Endothelial cell of umbilical vein (primary cell): ENCODE results near the gene OSBPL8. TPM values are rescaled to one million over a fixed set of nuclear protein-coding genes. Genes with fewer than 3 reads are reported as not detected.

Source experiments
- BruUV-seq: library from RNA; stranded (reverse); fragments of 400-500 nt; replicated peaks from 2 replicates; lab custom pipeline; 2021; lab: Mats Ljungman, UMichigan
- CTCF ChIA-PET: fragments of 300-600, 350-600 bp; sonication (Branson Sonifier 250); formaldehyde crosslinking; loops from one replicate; lab custom pipeline; 2021; ENCODE audit warnings: antibody characterized with exemption, inconsistent platforms; lab: Charles Lee
- POLR2A ChIA-PET: fragments of 300-600, 350-600 bp; sonication (Branson Sonifier 250); formaldehyde crosslinking; loops from one replicate; lab custom pipeline; 2021; ENCODE audit warnings: antibody characterized with exemption, inconsistent platforms; lab: Charles Lee
- DNase-seq: peaks from one replicate; pipeline ENCODE4 v3.0.0-alpha.2; 2011; ENCODE audit warnings: low read depth, low spot score
- FAIRE-seq: peaks from 2 replicates; lab custom pipeline; 2011; peaks lifted over from hg19 to GRCh38; lab: Jason Lieb, UNC
- H2AFZ ChIP-seq: 2 replicates; pipeline ENCODE4 v1.6.0; 2012; ENCODE audit warnings: low read depth, low read length, control low read depth, inconsistent platforms
- H3K27ac ChIP-seq: 2 replicates; pipeline ENCODE4 v1.5.1; 2011; ENCODE audit warnings: low read depth, mild to moderate bottlenecking, control low read depth, low read length, moderate library complexity; ENCODE audit not compliant: insufficient read depth
- H3K27me3 ChIP-seq, 2 experiments: 2 replicates each; pipeline versions ENCODE4 v1.6.0 to v1.6.1; 2011; ENCODE audit warnings: low read length in 2 of 2, mixed read lengths in 1 of 2; ENCODE audit not compliant: control insufficient read depth in 2 of 2, insufficient read depth in 2 of 2
- H3K36me3 ChIP-seq, 2 experiments: 2 replicates in 1 of 2; 3 replicates in 1 of 2; pipeline ENCODE4 v1.5.1; 2011; ENCODE audit warnings: low read length in 2 of 2, mild to moderate bottlenecking in 1 of 2, moderate library complexity in 1 of 2; ENCODE audit not compliant: control insufficient read depth in 2 of 2, insufficient read depth in 2 of 2; ENCODE audit errors: extremely low read depth in 1 of 2
- H3K4me1 ChIP-seq: 3 replicates; pipeline ENCODE4 v1.5.1; 2011; ENCODE audit warnings: mild to moderate bottlenecking, low read length; ENCODE audit not compliant: control insufficient read depth, insufficient read depth; ENCODE audit errors: extremely low read depth
- H3K4me2 ChIP-seq: 2 replicates; pipeline ENCODE4 v1.6.1; 2011; ENCODE audit warnings: low read length, control low read depth, mixed read lengths; ENCODE audit not compliant: insufficient read depth
- H3K4me3 ChIP-seq, 3 experiments: fragments of 200-600 bp in 1 of 3; sonication (generic), shearing (Covaris generic) in 1 of 3; replicated peaks in 1 of 3; 2 replicates each; pipeline ENCODE4 v1.5.1; 2011 to 2016; ENCODE audit warnings: control low read depth in 3 of 3, low read length in 3 of 3, mild to moderate bottlenecking in 2 of 3, inconsistent platforms in 1 of 3, low read depth in 1 of 3, moderate library complexity in 1 of 3; ENCODE audit not compliant: insufficient read depth in 1 of 3
- H3K79me2 ChIP-seq: 2 replicates; pipeline ENCODE4 v1.6.0; 2012; ENCODE audit warnings: low read length, inconsistent platforms; ENCODE audit not compliant: control insufficient read depth, insufficient read depth
- H3K9ac ChIP-seq: replicated peaks from 2 replicates; pipeline ENCODE3; 2011; ENCODE audit warnings: low read length, control low read depth; ENCODE audit not compliant: insufficient read depth; ENCODE audit errors: extremely low read depth
- H3K9me1 ChIP-seq: replicated peaks from 3 replicates; pipeline ENCODE4 v1.6.0; 2011; ENCODE audit warnings: mild to moderate bottlenecking, low read length; ENCODE audit not compliant: control insufficient read depth, insufficient read depth; ENCODE audit errors: extremely low read depth
- H3K9me3 ChIP-seq: replicated peaks from 2 replicates; pipeline ENCODE4 v1.5.1; 2012; ENCODE audit warnings: low read length, inconsistent platforms; ENCODE audit not compliant: control insufficient read depth, insufficient read depth
- H4K20me1 ChIP-seq: replicated peaks from 2 replicates; pipeline ENCODE3; 2011; ENCODE audit warnings: mild to moderate bottlenecking, low read length; ENCODE audit not compliant: control insufficient read depth, insufficient read depth; ENCODE audit errors: extremely low read depth
- CTCF ChIP-seq, 2 donors: IDR thresholded peaks; 1 replicate in 1 of 2; 2 replicates in 1 of 2; pipeline ENCODE4 v1.5.1; 2011; ENCODE audit warnings: low read length in 2 of 2, mild to moderate bottlenecking in 2 of 2, moderate library complexity in 2 of 2, control low read depth in 1 of 2, inconsistent platforms in 1 of 2, low read depth in 1 of 2; ENCODE audit not compliant: insufficient read depth in 1 of 2; ENCODE audit errors: extremely low read depth in 1 of 2
- FOS ChIP-seq: IDR thresholded peaks from 2 replicates; pipeline ENCODE4 v1.6.1; 2011; ENCODE audit warnings: mild to moderate bottlenecking, low read length, moderate library complexity, borderline replicate concordance; ENCODE audit not compliant: insufficient read depth
- GATA2 ChIP-seq: IDR thresholded peaks from 2 replicates; pipeline ENCODE4 v1.7.0; 2011; ENCODE audit warnings: low read depth, mild to moderate bottlenecking, moderate library complexity, mixed read lengths, low read length; ENCODE audit not compliant: insufficient read length, insufficient read depth
- JUN ChIP-seq: IDR thresholded peaks from 2 replicates; pipeline ENCODE4 v1.6.1; 2011; ENCODE audit warnings: borderline replicate concordance, low read depth; ENCODE audit not compliant: insufficient read length, insufficient read depth
- MAX ChIP-seq: IDR thresholded peaks from 2 replicates; pipeline ENCODE4 v1.6.1; 2011; ENCODE audit not compliant: insufficient read depth, insufficient read length
- POLR2A ChIP-seq: IDR thresholded peaks from 2 replicates; pipeline ENCODE4 v1.6.1; 2012; ENCODE audit warnings: low read depth, mild to moderate bottlenecking, control low read depth, low read length
- POLR2AphosphoS5 ChIP-seq: IDR thresholded peaks from 2 replicates; pipeline ENCODE4 v1.6.1; 2012; ENCODE audit warnings: low read depth, mild to moderate bottlenecking, control low read depth, low read length, moderate library complexity; ENCODE audit not compliant: insufficient read depth
- dilution Hi-C: fragments of 300-500 bp; cut with MboI; formaldehyde crosslinking; loops from one replicate; pipeline ENCODE4 v1.15.0; 2019; ENCODE audit warnings: low sequenced_read_pairs; ENCODE audit not compliant: extremely low pct_ligation_motif_present
- intact Hi-C: fragments of 100-400 bp; cut with micrococcal nuclease; formaldehyde crosslinking; loops from one replicate; pipeline ENCODE4 v1.10.0; 2022
- polyA plus RNA-seq, 4 experiments: library from polyadenylated mRNA; depleted of rRNA in 3 of 4; stranded (reverse) in 3 of 4; unstranded in 1 of 4; fragments of >200 nt; gene quantifications; 2 replicates each; pipeline versions ENCODE4 v1.2.1 to v1.2.3, GENCODE V29; 2011 to 2012; ENCODE audit warnings: missing spikeins in 1 of 4
- total RNA-seq: library from RNA; stranded (reverse); gene quantifications from 2 replicates; pipeline ENCODE4 v1.2.3, GENCODE V29; 2021

OSBPL8 gene
- total and polyA plus RNA-seq, 2 donors (not counting 3 experiments of a cell fraction or from before 2014, with no cell fraction given) = 10.3 to 47.6 TPM

- Histone ChIP-seq H3K9ac (no peak overlapping the region), H3K9me1 (no peaks in the 10 kb centered on the region), H3K27me3 (no peaks in the 10 kb centered on the region), H2AFZ (no peak overlapping the region), H3K9me3 (no peaks in the 10 kb centered on the region), H3K4me3 (no peak overlapping the region), H3K4me2 (no peak overlapping the region), H3K36me3 (no peaks in the 10 kb centered on the region), H3K79me2 (peaks cover 38% of the 10 kb centered on the region), H3K4me1 (peaks cover 10% of the 10 kb centered on the region), H4K20me1 (peaks cover 4% of the 10 kb centered on the region), H3K27ac (no peak overlapping the region)
- FAIRE-seq (no peak), DNase-seq (peak; percentile 12)
- no peak for TF ChIP-seq JUN
- no peak for TF ChIP-seq CTCF (IDR thresholded peaks at IDR 0.05; ENCODE audit: extremely low read depth in 1 of 2, insufficient read depth in 1 of 2, low read depth in 1 of 2, low read length in 2 of 2)
- no peak for TF ChIP-seq GATA2
- TF ChIP-seq FOS = no peak
- no peak for TF ChIP-seq MAX
- TF ChIP-seq POLR2AphosphoS5 = no peak
- no peak for TF ChIP-seq POLR2A
- dilution Hi-C loops (no loop called here), intact Hi-C loops (no loop called here)
- ChIA-PET POLR2A (no interaction called here), CTCF (no interaction called here)
- BruUV-seq = no TSS peak
Measured at GRCh38 chr12:76549131-76549530, 10.4 kb downstream of the OSBPL8 start.
